ENCODE results near the gene TFDP3.

TFDP3 gene

DNA sequence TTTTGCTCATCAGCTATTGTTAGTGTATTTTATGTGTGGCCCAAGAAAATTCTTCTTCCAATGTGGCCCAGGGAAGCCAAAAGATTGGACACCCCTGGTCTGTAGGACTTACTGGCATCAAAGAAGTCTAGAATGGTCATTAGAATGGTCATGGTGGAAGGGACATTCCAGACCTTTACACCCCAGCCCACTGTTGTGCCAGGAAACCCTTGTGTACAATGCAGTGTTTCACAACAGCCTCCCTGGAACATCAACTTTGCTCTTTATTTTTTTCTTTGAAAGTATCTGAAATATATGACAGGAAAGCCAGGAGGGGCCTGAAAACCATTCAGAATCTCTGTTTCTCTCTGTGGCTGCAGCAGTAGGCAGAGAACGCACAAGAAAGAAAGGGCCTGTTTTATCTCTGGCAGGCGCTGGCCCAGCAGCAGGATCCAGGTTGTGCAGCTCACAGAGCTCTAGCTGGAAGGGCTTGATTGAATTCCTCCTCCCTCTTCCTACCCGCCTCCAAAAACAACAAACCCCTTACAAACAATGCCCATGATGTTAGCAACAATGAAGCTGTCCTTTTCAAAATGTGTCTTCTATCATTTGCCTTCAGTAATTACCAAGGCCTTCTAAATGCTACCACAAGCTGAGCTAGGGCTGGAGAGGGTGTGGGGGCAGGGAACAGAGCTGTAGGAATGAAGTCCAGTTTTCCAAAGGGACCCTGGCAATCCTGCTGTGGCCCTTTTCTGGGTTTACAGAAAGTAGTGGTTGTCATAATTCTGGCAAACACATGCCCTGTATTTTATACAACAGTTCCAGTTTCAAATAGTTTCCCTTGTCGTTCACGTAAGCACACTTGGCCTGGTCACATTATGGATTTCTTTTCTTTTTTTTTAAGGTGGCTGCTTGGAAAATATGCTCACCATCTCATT, 32.3 kb upstream of the TFDP3 start:
- ChIA-PET POLR2A (no interaction called here), CTCF (no interaction called here)

DNA sequence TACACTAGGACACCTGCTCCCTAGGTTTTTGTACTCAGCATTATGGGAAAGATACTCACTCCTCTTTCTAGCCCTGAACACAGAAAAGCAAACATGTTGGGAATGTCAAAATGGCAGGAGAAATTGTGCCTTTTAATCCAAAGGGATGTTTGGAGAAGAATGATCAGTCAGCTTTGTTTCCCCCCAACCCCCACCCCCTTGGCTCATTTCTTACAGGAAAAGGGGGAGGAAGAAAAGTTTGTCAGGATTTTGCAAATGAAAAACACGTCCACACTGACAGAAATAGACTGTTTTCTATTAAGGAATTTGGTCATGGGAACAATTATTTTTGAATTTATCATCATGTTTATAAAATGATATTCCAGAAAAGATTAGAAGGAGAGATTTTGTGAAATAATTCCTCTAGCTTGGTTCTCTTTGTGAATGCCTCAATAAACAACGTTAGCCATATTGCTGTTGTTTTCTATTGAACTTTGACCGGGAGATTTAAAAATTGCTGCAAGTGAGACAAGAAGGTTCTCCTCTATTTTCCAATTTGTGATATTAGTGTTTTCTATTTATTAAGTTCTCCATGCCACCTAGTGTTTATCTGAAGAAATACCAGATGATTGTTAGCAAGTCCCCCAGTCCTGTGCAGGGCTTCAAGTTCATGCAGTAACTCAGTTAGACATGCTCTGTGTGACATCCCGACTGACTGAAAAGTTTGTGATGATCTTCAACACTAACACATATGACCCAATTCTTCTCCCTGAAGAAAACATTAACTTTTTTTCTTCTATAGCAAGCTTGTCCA, 31.3 kb upstream of the TFDP3 start:
- CTCF ChIA-PET, result no interaction called here
- TF ChIP-seq, protein P1, sequence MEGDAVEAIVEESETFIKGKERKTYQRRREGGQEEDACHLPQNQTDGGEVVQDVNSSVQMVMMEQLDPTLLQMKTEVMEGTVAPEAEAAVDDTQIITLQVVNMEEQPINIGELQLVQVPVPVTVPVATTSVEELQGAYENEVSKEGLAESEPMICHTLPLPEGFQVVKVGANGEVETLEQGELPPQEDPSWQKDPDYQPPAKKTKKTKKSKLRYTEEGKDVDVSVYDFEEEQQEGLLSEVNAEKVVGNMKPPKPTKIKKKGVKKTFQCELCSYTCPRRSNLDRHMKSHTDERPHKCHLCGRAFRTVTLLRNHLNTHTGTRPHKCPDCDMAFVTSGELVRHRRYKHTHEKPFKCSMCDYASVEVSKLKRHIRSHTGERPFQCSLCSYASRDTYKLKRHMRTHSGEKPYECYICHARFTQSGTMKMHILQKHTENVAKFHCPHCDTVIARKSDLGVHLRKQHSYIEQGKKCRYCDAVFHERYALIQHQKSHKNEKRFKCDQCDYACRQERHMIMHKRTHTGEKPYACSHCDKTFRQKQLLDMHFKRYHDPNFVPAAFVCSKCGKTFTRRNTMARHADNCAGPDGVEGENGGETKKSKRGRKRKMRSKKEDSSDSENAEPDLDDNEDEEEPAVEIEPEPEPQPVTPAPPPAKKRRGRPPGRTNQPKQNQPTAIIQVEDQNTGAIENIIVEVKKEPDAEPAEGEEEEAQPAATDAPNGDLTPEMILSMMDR (IDR thresholded peaks at IDR 0.05; ENCODE audit: control extremely low read depth, extremely low read depth, low read depth, missing control alignments), result no peak
- no peak for DNase-seq (ENCODE audit: extremely low spot score)
- POLR2A ChIA-PET, result no interaction called here

More for the DNA sequence above, 32.3 kb upstream of the TFDP3 start:
- no peak for DNase-seq (ENCODE audit: extremely low spot score)
- TF ChIP-seq, protein P1 (IDR thresholded peaks at IDR 0.05; ENCODE audit: control extremely low read depth, extremely low read depth, low read depth, missing control alignments), result no peak

DNA sequence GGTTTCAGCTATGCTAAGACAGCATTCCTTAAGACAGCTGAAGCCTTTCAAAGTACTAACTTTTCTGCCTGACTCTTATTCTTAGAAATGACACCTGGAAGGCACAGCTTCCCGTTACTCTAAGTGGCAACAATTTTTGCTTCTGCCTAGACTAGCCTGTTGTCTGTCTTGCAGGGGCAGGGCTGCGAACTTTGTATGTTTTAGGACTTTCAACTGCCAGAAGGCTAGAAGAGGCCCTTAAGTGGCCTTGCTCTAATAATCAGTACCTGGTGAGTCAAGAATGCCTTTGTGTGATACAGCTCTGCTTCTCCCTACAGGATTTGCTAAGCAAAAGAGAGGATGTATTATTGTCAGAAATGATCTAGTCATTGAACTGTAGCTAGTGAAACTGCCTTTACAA, 30.0 kb upstream of the TFDP3 start:
- POLR2A ChIA-PET, result no interaction called here

DNA sequence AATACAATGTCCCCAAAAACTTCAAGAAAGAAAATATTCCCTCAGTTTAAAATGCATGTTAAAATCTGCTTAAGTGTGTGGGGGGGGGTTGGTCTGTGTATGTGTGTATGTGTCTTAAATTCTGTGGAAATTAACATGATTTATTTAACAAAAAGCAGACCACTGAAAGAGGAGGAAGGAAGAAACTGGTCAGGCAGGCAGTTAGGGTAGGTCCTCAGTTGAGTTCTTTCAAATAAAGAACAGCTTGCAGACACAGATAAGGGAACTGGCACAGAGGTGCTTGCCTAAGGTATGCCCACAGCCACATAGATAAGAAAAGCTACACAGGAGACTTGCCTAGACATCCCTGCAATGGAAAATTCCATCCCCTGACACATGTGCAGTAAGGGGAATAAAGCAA, 28.8 kb upstream of the TFDP3 start:
- ChIA-PET POLR2A (no interaction called here), CTCF (no interaction called here)
- TF ChIP-seq, protein P1 (IDR thresholded peaks at IDR 0.05; ENCODE audit: control extremely low read depth, extremely low read depth, low read depth, missing control alignments), result no peak
- no peak for DNase-seq (ENCODE audit: extremely low spot score)

More for the DNA sequence above, 30.0 kb upstream of the TFDP3 start:
- no peak for DNase-seq (ENCODE audit: extremely low spot score)
- TF ChIP-seq, protein P1 (IDR thresholded peaks at IDR 0.05; ENCODE audit: control extremely low read depth, extremely low read depth, low read depth, missing control alignments), result no peak
- CTCF ChIA-PET, result no interaction called here

DNA sequence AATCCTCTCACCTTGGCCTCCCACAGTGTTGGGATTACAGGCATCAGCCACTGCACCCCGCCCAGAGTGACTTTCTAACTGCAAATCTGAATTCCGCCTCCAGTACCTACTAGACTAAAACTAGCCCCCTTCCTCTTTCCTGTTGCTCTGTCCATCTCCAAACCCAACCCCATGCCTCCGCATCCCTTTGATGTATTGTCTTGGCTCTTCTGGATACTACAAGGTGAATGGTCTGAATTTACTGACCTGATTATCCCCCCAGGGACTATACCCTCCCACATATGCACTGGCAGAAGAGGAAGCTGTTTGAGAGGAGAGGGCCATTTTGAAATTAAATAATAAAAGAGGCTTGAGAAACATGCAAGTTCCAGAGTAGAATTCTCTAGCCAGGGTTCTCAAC, 17.7 kb upstream of the TFDP3 start:
- POLR2A ChIA-PET, result no interaction called here
- CTCF ChIA-PET, result no interaction called here
- no peak for DNase-seq (ENCODE audit: extremely low spot score)
- TF ChIP-seq, protein P1 (IDR thresholded peaks at IDR 0.05; ENCODE audit: control extremely low read depth, extremely low read depth, low read depth, missing control alignments), result no peak

DNA sequence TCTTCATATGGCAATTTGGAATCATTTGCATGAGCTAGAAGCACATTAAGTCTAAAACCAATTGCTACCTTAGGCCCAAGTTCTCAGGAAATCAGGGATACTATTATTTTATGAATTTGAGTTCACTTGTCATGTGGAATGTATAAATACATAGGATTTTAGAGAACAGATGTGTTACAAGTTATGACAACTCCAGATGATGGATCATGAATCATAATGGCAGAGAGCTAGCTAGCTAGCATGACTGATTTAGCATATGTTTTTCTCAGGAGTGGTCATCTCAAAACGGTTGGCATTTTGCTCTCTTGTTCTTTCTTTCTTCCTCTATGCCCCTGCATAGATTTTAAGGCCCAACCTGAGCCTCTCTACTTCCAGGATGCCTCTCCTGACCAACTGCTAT, 14.2 kb upstream of the TFDP3 start:
- POLR2A ChIA-PET, result no interaction called here
- TF ChIP-seq, protein P1 (IDR thresholded peaks at IDR 0.05; ENCODE audit: control extremely low read depth, extremely low read depth, low read depth, missing control alignments), result no peak
- no peak for DNase-seq (ENCODE audit: extremely low spot score)
- CTCF ChIA-PET, result no interaction called here
